Epithelial cell of prostate (primary cell): Measurements from ENCODE around the gene JMJD1C.

ENCODE experiments used
- DNase-seq: peaks from one replicate; pipeline ENCODE4 v3.0.0-alpha.2; 2011; ENCODE audit warnings: low read depth, low spot score
- H3K27ac ChIP-seq: fragments of 450-650 bp; 2 replicates; pipeline ENCODE4 v1.5.1; 2017; ENCODE audit warnings: mild to moderate bottlenecking

Gene JMJD1C

DNA sequence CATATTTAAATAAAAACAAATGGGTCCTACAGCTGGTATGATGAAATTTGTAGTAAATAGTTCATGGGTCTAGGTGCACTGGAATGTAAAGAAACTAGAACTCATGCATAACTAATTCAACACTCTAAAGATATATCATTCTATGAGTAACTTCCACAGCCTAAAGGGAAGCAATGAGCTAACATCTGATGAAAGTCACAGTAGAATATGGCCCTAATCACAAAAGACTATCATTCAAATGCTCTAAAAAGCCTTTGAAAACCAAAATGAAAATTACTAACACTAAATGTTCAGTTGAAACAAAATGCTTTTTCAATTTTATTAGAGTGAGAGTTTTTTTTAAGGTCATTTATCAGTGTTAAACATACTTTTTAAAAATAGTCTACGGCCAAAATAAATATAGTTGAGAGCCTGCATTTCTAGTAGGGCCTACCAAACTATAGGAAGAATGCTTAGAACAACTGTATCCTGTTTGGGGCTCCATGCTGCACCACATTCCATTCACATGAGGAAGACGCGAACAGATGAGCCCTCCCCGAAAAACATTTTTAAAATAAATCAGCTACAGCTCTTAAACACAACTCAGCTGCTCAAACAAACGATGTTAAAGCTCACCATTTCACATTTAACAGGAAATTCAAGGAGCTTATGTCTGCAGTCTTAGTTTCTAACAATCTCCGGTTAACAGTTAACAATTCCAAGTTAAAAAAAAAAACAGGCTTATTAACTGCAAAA is 198.2 kb downstream of the JMJD1C start:
- no peak for DNase-seq
- H3K27ac ChIP-seq, result peak overlapping the region; percentile 96

GRCh38 chr10:63266391-63267316 is 199.1 kb downstream of the JMJD1C start:
- DNase-seq, result no peak
- H3K27ac ChIP-seq, result peak overlapping the region; percentile 96

DNA sequence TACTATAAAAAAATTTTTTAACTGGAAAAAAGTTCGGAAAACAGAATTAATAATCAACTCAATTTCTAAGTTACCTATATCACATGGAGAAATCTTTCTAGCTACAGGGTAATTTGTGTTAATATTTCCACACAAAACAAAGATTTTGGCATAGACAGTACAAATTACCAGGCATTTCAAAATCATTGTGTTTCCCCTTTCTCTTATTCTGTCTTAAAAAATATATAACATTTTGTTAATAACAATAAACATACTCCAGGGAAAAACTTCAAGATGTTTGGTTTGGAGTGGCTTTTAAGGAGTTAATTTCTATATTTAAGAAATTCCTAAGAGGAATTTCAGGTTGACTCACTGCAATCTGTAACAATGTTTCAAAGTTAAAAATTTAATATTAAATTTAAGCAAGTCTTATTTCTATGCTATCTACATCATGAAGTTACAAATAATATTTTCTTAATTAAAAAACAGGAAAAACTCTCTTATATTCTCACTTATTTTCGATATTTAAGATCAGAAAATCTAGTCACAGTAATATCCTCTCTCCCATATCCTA is 200.0 kb downstream of the JMJD1C start:
- H3K27ac ChIP-seq, result peak overlapping the region; percentile 96

DNA sequence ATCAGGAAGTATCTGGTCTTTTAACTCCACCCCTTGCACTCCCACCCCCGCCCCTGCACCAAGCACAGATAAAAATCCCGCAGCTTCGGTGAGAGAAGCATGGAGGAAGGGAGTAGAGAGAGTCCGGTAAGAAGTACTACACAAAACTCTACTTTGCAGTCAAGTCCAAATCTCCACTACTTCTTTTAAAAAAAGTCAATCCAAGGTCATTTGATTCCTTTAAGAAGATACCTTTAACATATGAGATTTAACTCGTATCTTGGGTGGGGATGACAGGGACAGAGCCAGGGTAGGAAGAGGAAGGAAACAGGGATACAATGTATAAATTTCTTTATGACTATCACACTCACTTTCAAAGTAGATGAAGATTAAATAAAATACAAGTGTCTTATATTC is 200.6 kb downstream of the JMJD1C start:
- H3K27ac ChIP-seq, result peak overlapping the region; percentile 96
- DNase-seq, result no peak

More for the DNA sequence above, 200.0 kb downstream of the JMJD1C start:
- no peak for DNase-seq

DNA sequence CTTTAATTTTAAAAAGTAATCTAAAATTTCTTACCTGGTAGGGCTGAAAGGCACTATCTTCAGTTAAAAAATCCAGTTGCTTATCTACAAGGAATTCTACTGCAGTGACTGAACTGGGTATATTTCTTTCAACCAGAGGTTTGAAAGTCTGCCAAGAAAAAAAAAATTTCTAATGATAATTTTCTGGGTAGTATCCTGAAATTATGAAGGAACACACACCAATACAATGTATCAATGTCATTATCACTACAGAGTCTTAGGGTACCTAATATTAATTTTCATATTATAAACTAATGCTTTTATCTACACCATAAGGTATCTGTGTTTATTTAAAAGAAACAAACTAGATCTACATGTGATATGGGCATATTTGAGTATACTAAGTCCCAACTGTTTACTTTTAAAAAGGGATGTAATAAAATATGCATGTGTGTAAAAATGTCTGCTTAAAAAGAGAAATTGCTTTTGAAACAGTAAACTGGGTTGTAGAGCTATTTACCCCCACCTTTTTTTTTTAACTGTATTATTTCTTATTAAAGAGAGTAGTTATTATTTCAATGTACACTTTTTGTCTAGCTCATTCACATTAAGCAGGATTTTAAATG is 201.1 kb downstream of the JMJD1C start:
- H3K27ac ChIP-seq, result no peak overlapping the region
- no peak for DNase-seq

DNA sequence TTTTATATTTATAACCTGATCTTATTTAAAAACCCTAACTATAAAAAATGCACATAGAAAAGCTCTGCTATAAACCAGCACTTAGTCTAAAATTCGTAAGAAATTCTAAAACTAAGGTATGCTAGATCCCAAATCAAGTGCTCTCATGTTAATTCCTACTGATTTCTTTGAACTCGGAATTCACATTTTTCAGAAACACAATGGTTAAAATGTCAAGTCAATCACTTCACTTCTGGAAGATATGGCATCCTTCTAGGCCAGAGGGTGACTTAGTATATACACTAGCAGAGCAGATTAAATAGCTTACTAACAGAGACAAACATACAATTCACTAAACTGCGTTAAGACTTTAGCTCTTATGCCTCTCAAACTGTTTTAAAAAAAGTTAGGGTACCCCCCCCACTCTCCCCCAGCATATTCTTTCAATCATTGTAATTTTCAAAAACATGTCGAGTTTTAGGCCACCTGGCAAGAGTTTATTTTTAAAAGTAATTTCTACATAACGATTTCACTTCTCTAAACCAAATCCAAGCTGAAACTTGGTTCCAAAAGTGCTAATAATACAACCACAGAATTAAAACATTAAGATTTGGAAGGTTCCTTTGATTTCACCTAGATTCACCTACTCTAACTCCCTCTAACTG is 203.2 kb downstream of the JMJD1C start:
- DNase-seq, result no peak
- H3K27ac ChIP-seq, result no peak overlapping the region

- DNase-seq, result no peak
Observed at GRCh38 chr10:63261496-63261895, 204.3 kb downstream of the JMJD1C start.

GRCh38 chr10:63260860-63261251 is 204.9 kb downstream of the JMJD1C start:
- no peak for DNase-seq
- H3K27ac ChIP-seq, result no peak overlapping the region

More at GRCh38 chr10:63261496-63261895, 204.3 kb downstream of the JMJD1C start:
- H3K27ac ChIP-seq, result no peak overlapping the region

- no peak overlapping the region for H3K27ac ChIP-seq
- DNase-seq, result no peak
Observed at GRCh38 chr10:63260103-63260859, 205.5 kb downstream of the JMJD1C start.

DNA sequence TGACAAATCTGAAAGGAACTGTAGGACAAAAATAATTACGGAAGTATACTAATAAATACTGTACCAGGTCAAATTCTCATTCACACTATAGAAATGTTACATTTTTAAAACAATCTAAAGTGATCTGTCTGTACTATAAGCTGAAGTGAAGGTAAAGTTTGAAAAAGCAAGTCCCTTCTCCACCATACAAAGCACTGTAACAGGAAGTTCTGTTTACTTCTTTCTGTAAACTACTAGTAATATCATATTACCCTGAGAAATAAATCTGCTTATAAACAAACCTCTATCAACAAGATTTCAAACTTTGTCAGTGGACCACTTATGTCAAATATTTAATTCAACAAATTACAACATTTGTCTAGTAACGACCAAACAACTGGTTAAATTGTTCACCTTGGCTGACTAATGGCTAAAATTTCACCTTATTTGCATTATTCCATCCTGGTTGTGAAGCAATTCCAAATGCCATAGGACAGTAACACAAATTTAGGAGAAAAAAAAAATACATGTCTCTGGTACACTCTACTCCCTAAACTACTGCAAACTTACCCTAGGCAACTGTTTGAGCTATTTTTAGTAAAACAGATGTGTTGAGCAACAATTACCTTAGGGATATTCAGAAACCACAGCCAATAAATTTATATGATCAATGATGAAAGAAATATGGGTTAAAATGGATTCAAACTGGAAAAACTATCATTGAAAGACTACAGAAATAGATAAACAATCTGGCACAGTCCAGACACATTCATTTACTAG is 206.7 kb downstream of the JMJD1C start:
- DNase-seq, result no peak
- H3K27ac ChIP-seq, result no peak overlapping the region

DNA sequence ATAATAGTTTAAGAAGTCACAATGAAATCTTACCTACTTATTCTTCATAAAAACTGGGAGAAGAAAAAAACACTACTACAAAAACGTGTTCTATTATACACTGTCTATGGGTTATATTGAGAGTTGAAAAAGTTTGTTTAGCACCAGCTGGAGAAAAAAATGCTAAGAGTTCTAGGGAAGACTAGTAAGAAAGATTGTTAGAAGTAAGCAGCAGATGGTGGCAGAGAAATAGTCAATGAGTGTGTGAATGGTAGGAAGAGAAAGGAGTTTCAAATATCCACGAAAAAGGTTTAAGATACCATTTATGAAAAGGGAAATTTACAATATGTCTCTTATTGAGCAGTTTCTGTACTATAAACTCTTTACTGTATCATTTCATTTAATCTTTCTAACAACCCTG is 208.0 kb downstream of the JMJD1C start:
- DNase-seq, result no peak
- H3K27ac ChIP-seq, result no peak overlapping the region

DNA sequence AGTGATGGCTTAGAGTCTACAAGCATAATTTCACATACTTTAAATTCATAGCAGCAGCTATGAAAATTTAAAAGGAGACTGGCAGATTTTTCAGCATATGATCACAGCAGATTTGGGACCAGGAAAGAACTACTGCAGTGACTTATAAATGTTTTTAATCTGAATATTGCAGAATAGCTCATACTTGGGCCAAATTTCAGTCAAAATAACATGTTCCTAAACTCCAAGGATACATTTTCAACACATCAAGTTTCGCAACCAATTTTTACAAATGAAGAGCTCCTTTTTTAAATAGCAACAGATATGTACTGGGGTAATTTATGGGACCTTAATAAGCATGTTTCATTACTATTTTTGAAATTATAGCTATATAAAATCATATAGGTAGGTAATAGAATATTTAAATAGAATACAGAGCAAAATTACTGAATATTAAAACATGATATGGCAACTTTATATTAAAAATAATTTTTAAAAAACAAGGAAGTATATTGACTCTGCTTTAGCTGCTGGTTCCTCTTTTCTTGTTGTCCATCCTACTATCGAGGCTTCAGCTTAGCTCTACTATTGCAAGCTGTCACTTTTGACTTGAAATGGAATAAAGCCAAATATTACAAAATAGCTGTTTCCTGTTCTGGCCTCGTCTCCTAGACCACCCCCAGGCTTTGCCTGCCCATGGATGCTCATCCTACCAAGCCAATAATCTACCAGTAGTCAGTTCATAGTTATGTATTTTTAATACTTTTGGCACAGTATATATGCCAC is 209.6 kb downstream of the JMJD1C start:
- no peak overlapping the region for H3K27ac ChIP-seq
- DNase-seq, result no peak

GRCh38 chr10:63255316-63255715 is 210.5 kb downstream of the JMJD1C start:
- H3K27ac ChIP-seq, result no peak overlapping the region
- no peak for DNase-seq

GRCh38 chr10:63253040-63253439 is 212.7 kb downstream of the JMJD1C start:
- DNase-seq, result no peak
- H3K27ac ChIP-seq, result no peak overlapping the region

DNA sequence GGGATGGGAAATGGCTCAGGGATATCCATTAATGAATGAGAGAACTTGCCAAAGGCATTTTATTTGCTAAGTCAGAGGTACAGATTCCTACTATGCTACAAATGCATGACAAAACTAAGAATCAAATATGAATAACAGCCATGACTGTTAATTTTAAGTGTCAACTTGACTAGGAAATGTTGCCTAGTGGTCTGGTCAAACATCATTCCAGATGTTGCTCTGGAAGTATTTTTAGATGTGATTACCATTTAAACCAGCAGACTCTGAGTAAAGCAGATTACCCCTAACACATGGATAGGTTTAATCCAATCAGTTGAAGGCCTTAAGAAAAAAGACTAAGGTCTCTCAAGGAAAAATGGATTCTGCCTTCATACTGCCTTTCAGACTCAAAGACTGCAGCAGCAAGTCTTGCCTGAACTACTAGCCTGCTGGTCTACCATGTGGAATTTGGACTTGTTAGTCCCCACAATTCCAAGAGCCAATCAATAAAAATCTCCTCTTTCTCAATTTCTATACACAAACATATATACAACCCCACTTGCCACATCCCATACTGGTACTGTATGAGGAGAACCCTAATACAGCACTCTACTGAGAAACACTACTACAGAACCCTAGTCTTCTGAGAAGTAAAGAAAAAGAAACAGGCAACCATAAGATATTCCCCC is 213.5 kb downstream of the JMJD1C start:
- no peak for DNase-seq
- H3K27ac ChIP-seq, result no peak overlapping the region

DNA sequence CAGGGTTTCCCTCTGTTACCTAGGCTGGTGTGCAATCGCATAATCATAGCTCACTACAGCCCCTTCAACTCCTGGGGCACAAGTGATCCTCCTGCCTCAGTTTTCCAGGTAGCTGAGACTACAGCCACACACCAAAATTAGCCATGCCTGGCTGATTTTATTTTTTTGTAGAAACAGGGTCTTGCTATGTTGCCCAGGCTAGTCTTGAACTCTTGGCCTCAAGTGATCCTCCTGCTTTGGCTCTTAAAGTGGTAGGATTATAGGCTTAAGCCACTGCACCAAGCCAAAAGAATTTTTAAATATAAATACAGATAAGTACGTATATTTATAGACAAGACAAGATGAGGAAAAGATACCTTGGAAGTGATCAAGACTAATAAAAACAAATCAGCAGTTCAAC is 215.7 kb downstream of the JMJD1C start:
- DNase-seq, result no peak
- no peak overlapping the region for H3K27ac ChIP-seq

DNA sequence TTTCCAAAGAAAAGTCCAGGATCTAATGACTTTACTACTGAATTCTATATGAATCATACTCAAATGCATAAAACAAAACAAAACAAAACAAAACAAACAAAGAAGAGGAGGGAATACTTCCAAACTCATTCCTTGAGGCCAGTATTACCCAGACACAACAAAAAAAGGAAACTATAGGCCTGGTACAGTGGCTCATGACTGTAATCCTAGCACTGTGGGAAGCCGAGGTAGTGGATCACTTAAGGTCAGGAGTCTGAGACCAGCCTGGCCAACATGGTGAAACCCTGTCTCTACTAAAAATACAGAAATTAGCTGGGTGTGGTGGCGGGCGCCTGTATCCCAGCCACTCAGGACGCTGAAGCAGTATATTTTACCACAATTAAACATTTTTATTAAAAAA is 218.0 kb downstream of the JMJD1C start:
- H3K27ac ChIP-seq, result no peak overlapping the region
- DNase-seq, result no peak

- no peak overlapping the region for H3K27ac ChIP-seq
- no peak for DNase-seq
Observed at GRCh38 chr10:63246356-63246755, 219.4 kb downstream of the JMJD1C start.
